GM19035 (cell line): ENCODE results near the gene IL25.
"Not testable (repeated sequence)": the region's sequence is repeated elsewhere in the genome, so short reads cannot be mapped to it uniquely, and the experiment has no call there.

Experiments
- ATAC-seq: cut with Tn5 transposase; IDR thresholded peaks from one replicate; pipeline ENCODE4 v1.9.1; 2021; ENCODE audit not compliant: unreplicated experiment

Gene IL25

GRCh38 chr14:23407516-23408306 lies 35.1 kb downstream of the IL25 start, which contains the start of gene MYH6:
Gene MYH6 (minus strand): TSS chr14:23408273. CDS start chr14:23407223, 1,050 bp downstream.
- ATAC-seq, result no peak

GRCh38 chr14:23408307-23408630 lies 35.7 kb downstream of the IL25 start:
- ATAC-seq, result no peak

- no peak for ATAC-seq
These were observed 36.9 kb downstream of the IL25 start for GRCh38 chr14:23409475-23409874.

GRCh38 chr14:23409966-23410635 lies 37.5 kb downstream of the IL25 start:
- ATAC-seq, result no peak

- ATAC-seq, result no peak
These were observed 39.2 kb downstream of the IL25 start for GRCh38 chr14:23411563-23412525.

- no peak for ATAC-seq
These were observed 41.1 kb downstream of the IL25 start for GRCh38 chr14:23413681-23414080.

- ATAC-seq, result no peak
These were observed 41.6 kb downstream of the IL25 start for GRCh38 chr14:23414254-23414653.

GRCh38 chr14:23414906-23415820 lies 42.6 kb downstream of the IL25 start:
- no peak for ATAC-seq

GRCh38 chr14:23415821-23416778 lies 43.5 kb downstream of the IL25 start:
- ATAC-seq, result no peak

GRCh38 chr14:23416801-23417200 lies 44.2 kb downstream of the IL25 start:
- ATAC-seq, result no peak

- not testable (repeated sequence) for ATAC-seq
These were observed 44.7 kb downstream of the IL25 start for GRCh38 chr14:23417269-23417668.

- ATAC-seq, result no peak
These were observed 45.4 kb downstream of the IL25 start for GRCh38 chr14:23418021-23418420.

GRCh38 chr14:23419646-23420045 lies 47.0 kb downstream of the IL25 start:
- not testable (repeated sequence) for ATAC-seq

GRCh38 chr14:23421594-23421993 lies 49.0 kb downstream of the IL25 start:
- no peak for ATAC-seq

- ATAC-seq, result no peak
These were observed 51.0 kb downstream of the IL25 start for GRCh38 chr14:23423657-23424056.

GRCh38 chr14:23425169-23425568 lies 52.6 kb downstream of the IL25 start:
- ATAC-seq, result no peak

- not testable (repeated sequence) for ATAC-seq
These were observed 53.2 kb downstream of the IL25 start for GRCh38 chr14:23425798-23426197.
